ENCODE measurements around the gene UAP1L1. TPM values are rescaled to one million over a fixed set of nuclear protein-coding genes. Genes with fewer than 3 reads are reported as not detected.

UAP1L1 gene
- total RNA-seq, 4 donors from 2014 or later, result 8.1 to 20.7 (median 12.3) TPM

GRCh38 chr9:137065336-137065967 is 11.9 kb upstream of the UAP1L1 start:
- H3K36me3 ChIP-seq, result no peaks in the 10 kb centered on the region
- H3K27me3 ChIP-seq, result peaks cover 0 to 8% of the 10 kb centered on the region in 2 donors
- peaks cover 0 to 33% (median 9%) of the 10 kb centered on the region in 4 donors for H3K4me1 ChIP-seq
- no peak overlapping the region for H3K27ac ChIP-seq
- H3K4me3 ChIP-seq, result no peak overlapping the region
- no peak for DNase-seq (ENCODE audit: low spot score in 2 of 2)
- no peak for TF ChIP-seq CTCF (IDR thresholded peaks at IDR 0.05)
- no peak for TF ChIP-seq POLR2A (IDR thresholded peaks at IDR 0.05)
- TF ChIP-seq EP300 (IDR thresholded peaks at IDR 0.05), result no peak
- 86 to 88% methylated on average over 21 to 23 of the region's 23 CpGs for WGBS, 2 donors
- H3K9me3 ChIP-seq, result no peaks in the 10 kb centered on the region

GRCh38 chr9:137066096-137066861 is 11.0 kb upstream of the UAP1L1 start:
- 78 to 88% methylated on average over 10 to 13 of the region's 26 CpGs for WGBS, 2 donors
- Histone ChIP-seq H3K27me3 (peaks cover 0 to 8% of the 10 kb centered on the region in 2 donors), H3K9me3 (no peaks in the 10 kb centered on the region), H3K4me1 (peaks cover 0 to 41% (median 17%) of the 10 kb centered on the region in 4 donors), H3K4me3 (no peak overlapping the region), H3K36me3 (no peaks in the 10 kb centered on the region), H3K27ac (no peak overlapping the region)
- DNase-seq (ENCODE audit: low spot score in 2 of 2), result no peak
- TF ChIP-seq POLR2A (IDR thresholded peaks at IDR 0.05), result no peak
- TF ChIP-seq CTCF (IDR thresholded peaks at IDR 0.05), result no peak
- TF ChIP-seq EP300 (IDR thresholded peaks at IDR 0.05), result no peak

GRCh38 chr9:137067860-137068538 is 9.3 kb upstream of the UAP1L1 start:
- Histone ChIP-seq H3K4me1 (peaks cover 0 to 51% (median 20%) of the 10 kb centered on the region in 4 donors), H3K27ac (no peak overlapping the region), H3K9me3 (no peaks in the 10 kb centered on the region), H3K36me3 (no peaks in the 10 kb centered on the region), H3K27me3 (peaks cover 0 to 8% of the 10 kb centered on the region in 2 donors), H3K4me3 (no peak overlapping the region)
- DNase-seq (ENCODE audit: low spot score in 2 of 2), result peak; percentile 55 to 67
- whole genome bisulfite sequencing, 2 donors, result 40 to 57% methylated on average over 8 to 11 of the region's 12 CpGs
- no peak for TF ChIP-seq EP300 (IDR thresholded peaks at IDR 0.05)
- no peak for TF ChIP-seq POLR2A (IDR thresholded peaks at IDR 0.05)
- peak; percentile 74 to 88 (median 82) for TF ChIP-seq CTCF (IDR thresholded peaks at IDR 0.05)

- H3K9me3 ChIP-seq, result no peaks in the 10 kb centered on the region
- no peak overlapping the region for H3K27ac ChIP-seq
- H3K4me1 ChIP-seq, result peaks cover 0 to 42% (median 18%) of the 10 kb centered on the region in 4 donors
- H3K4me3 ChIP-seq, result no peak overlapping the region
- H3K36me3 ChIP-seq, result no peaks in the 10 kb centered on the region
- TF ChIP-seq EP300 (IDR thresholded peaks at IDR 0.05) (no peak), POLR2A (IDR thresholded peaks at IDR 0.05) (no peak), CTCF (IDR thresholded peaks at IDR 0.05) (no peak)
- 74 to 77% methylated on average over 8 to 17 of the region's 17 CpGs for WGBS, 2 donors
- DNase-seq (ENCODE audit: low spot score in 2 of 2), result no peak
- peaks cover 0 to 8% of the 10 kb centered on the region in 2 donors for H3K27me3 ChIP-seq
These were observed 8.5 kb upstream of the UAP1L1 start for GRCh38 chr9:137068539-137069507.

All from tibial nerve (tissue), 4 donors.